Neural cell (in vitro differentiated cells): ENCODE data around the gene NRXN2.

Experiments
- EP300 ChIP-seq: fragments of 450-650 bp; conservative IDR thresholded peaks from 2 replicates; pipeline ENCODE4 v1.6.1; 2014; ENCODE audit warnings: antibody characterized with exemption, mild to moderate bottlenecking, moderate library complexity; ENCODE audit not compliant: poor library complexity, severe bottlenecking
- EZH2 ChIP-seq: fragments of 200-600, 300-800 bp; shearing (Covaris generic), sonication (generic); IDR thresholded peaks from 2 replicates; pipeline ENCODE4 v1.6.1; 2014; ENCODE audit warnings: antibody characterized with exemption, low read length, borderline replicate concordance, mild to moderate bottlenecking; ENCODE audit not compliant: insufficient read depth, poor library complexity, severe bottlenecking
- POLR2AphosphoS5 ChIP-seq: IDR thresholded peaks from 2 replicates; pipeline ENCODE4 v1.6.1; 2012
- TAF1 ChIP-seq: IDR thresholded peaks from 2 replicates; pipeline ENCODE4 v1.6.1; 2012; ENCODE audit warnings: low read depth
- TF ChIP-seq, protein P1 (sequence below): fragments of 450-650 bp; IDR thresholded peaks from 2 replicates; pipeline ENCODE4 v1.5.1; 2014; ENCODE audit warnings: antibody characterized with exemption, mild to moderate bottlenecking, moderate library complexity; ENCODE audit not compliant: poor library complexity, severe bottlenecking

DNA sequence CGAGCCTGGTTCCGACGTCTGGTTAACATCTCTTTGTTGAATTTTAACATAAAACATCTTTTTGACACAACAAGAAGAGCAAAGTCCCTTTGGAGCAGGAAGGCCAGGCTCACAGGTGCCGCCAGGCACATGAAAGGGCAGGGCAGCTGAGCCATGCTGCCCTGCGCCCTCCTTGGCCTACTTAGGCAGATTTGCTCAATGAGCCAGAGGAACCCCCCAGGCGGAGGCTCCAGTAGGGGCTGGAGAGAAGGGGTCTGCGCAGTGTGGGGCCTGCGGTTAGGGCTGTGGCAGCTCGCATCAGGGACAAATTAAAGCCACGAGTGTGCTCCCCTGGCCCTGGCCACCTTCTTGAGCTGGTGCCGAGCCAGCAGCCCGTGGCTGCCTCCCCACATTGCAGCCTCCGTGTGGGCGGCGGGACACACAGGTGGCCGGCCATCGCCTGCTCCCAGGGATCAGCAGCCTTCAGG lies 141.9 kb downstream of the NRXN2 start:
- no peak for TF ChIP-seq EP300
- TF ChIP-seq TAF1, result no peak
- TF ChIP-seq POLR2AphosphoS5, result no peak
- TF ChIP-seq, protein P1, sequence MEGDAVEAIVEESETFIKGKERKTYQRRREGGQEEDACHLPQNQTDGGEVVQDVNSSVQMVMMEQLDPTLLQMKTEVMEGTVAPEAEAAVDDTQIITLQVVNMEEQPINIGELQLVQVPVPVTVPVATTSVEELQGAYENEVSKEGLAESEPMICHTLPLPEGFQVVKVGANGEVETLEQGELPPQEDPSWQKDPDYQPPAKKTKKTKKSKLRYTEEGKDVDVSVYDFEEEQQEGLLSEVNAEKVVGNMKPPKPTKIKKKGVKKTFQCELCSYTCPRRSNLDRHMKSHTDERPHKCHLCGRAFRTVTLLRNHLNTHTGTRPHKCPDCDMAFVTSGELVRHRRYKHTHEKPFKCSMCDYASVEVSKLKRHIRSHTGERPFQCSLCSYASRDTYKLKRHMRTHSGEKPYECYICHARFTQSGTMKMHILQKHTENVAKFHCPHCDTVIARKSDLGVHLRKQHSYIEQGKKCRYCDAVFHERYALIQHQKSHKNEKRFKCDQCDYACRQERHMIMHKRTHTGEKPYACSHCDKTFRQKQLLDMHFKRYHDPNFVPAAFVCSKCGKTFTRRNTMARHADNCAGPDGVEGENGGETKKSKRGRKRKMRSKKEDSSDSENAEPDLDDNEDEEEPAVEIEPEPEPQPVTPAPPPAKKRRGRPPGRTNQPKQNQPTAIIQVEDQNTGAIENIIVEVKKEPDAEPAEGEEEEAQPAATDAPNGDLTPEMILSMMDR, result no peak
- no peak for TF ChIP-seq EZH2
